Measurements from ENCODE around the gene TMEM98.
"Not testable (repeated sequence)": the region's sequence is repeated elsewhere in the genome, so short reads cannot be mapped to it uniquely, and the experiment has no call there.

Gene TMEM98

GRCh38 chr17:32943206-32943605 is 15.3 kb downstream of the TMEM98 start:
- DNase-seq (ENCODE audit: low spot score) = no peak
- ChIA-PET POLR2A (ENCODE audit: low non-redundant PET) (no interaction called here), CTCF (no interaction called here)
- no peak for TF ChIP-seq CTCF (conservative IDR thresholded peaks at IDR 0.05; ENCODE audit: low read depth)
- no peak overlapping the region for H3K27ac ChIP-seq

- no peak for DNase-seq (ENCODE audit: low spot score)
- CTCF ChIA-PET = interaction anchor here (0.6 kb wide), 1 partner anchor 396 kb away, joined by 4 read pairs; no protein-coding TSS in a partner anchor
Observed at GRCh38 chr17:32943647-32944191, 15.8 kb downstream of the TMEM98 start.

GRCh38 chr17:32944248-32945020 is 16.5 kb downstream of the TMEM98 start:
- ChIA-PET CTCF (interaction anchor here (0.6 kb wide), 1 partner anchor 395 kb away, joined by 4 read pairs; no protein-coding TSS in a partner anchor), POLR2A (ENCODE audit: low non-redundant PET) (no interaction called here)
- no peak for TF ChIP-seq CTCF (conservative IDR thresholded peaks at IDR 0.05; ENCODE audit: low read depth)
- DNase-seq (ENCODE audit: low spot score) = no peak
- H3K27ac ChIP-seq = no peak overlapping the region

More at GRCh38 chr17:32943647-32944191, 15.8 kb downstream of the TMEM98 start:
- POLR2A ChIA-PET (ENCODE audit: low non-redundant PET) = no interaction called here
- TF ChIP-seq CTCF (conservative IDR thresholded peaks at IDR 0.05; ENCODE audit: low read depth) = no peak
- H3K27ac ChIP-seq = no peak overlapping the region

- CTCF ChIA-PET = interaction anchor here (0.5 to 0.6 kb wide), 2 partner anchors 97 to 980 kb away, joined by 3 read pairs; no protein-coding TSS in a partner anchor
- POLR2A ChIA-PET (ENCODE audit: low non-redundant PET) = no interaction called here
Observed at GRCh38 chr17:32946375-32947135, 18.6 kb downstream of the TMEM98 start.

GRCh38 chr17:32947736-32948135 is 19.8 kb downstream of the TMEM98 start:
- no peak overlapping the region for H3K27ac ChIP-seq
- POLR2A ChIA-PET (ENCODE audit: low non-redundant PET) = no interaction called here
- TF ChIP-seq CTCF (conservative IDR thresholded peaks at IDR 0.05; ENCODE audit: low read depth) = no peak
- DNase-seq (ENCODE audit: low spot score) = no peak
- CTCF ChIA-PET = interaction anchor here (1.0 kb wide), 1 partner anchor 50 kb away, joined by 3 read pairs; no protein-coding TSS in a partner anchor

More at GRCh38 chr17:32946375-32947135, 18.6 kb downstream of the TMEM98 start:
- DNase-seq (ENCODE audit: low spot score) = no peak
- no peak overlapping the region for H3K27ac ChIP-seq
- TF ChIP-seq CTCF (conservative IDR thresholded peaks at IDR 0.05; ENCODE audit: low read depth) = no peak

GRCh38 chr17:32949181-32949580 is 21.2 kb downstream of the TMEM98 start:
- DNase-seq (ENCODE audit: low spot score) = no peak
- ChIA-PET POLR2A (ENCODE audit: low non-redundant PET) (no interaction called here), CTCF (no interaction called here)

GRCh38 chr17:32952491-32952890 is 24.5 kb downstream of the TMEM98 start:
- ChIA-PET CTCF (interaction anchor here (2.1 kb wide), 1 partner anchor 16 kb away, joined by 7 read pairs; no protein-coding TSS in a partner anchor), POLR2A (ENCODE audit: low non-redundant PET) (interaction anchor here (0.6 kb wide), 1 partner anchor 261 kb away, joined by 9 read pairs; no protein-coding TSS in a partner anchor)
- not testable (repeated sequence) for H3K27ac ChIP-seq; DNase-seq (ENCODE audit: low spot score)

More at GRCh38 chr17:32949181-32949580, 21.2 kb downstream of the TMEM98 start:
- no peak for TF ChIP-seq CTCF (conservative IDR thresholded peaks at IDR 0.05; ENCODE audit: low read depth)
- no peak overlapping the region for H3K27ac ChIP-seq

All from RWPE1 (cell line).